GM18505 (cell line): Measurements from ENCODE around the gene OR13C3.

Experiments
- ATAC-seq: cut with Tn5 transposase; IDR thresholded peaks from one replicate; pipeline ENCODE4 v1.9.1; 2021; ENCODE audit not compliant: unreplicated experiment
- POLR2A ChIP-seq: IDR thresholded peaks from 4 replicates; pipeline ENCODE4 v1.6.1; 2011; ENCODE audit warnings: borderline replicate concordance; ENCODE audit not compliant: insufficient read depth, insufficient read length; ENCODE audit errors: extremely low read depth

OR13C3 gene

GRCh38 chr9:104514901-104515300 is 21.8 kb downstream of the OR13C3 start:
- TF ChIP-seq POLR2A: no peak
- ATAC-seq: no peak

DNA sequence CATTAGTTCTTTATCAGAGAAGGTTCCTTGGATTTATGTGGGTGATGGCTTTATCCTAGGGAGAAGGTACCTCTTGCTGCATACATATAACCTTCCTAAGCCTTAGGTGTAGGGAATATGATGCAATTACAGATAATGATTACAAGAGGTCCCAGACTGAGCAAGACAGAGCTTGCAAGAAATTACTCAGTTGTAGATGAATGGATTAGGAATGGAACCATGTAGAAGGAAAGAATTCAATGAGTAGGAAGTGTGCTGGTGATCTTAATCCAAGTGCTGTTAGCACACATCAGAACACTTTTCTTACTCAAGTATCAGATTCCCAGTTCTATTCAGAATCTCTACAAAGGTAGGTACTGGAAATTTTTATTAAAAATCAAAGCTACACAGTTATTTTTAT is 30.1 kb downstream of the OR13C3 start:
- no peak for TF ChIP-seq POLR2A
- no peak for ATAC-seq

DNA sequence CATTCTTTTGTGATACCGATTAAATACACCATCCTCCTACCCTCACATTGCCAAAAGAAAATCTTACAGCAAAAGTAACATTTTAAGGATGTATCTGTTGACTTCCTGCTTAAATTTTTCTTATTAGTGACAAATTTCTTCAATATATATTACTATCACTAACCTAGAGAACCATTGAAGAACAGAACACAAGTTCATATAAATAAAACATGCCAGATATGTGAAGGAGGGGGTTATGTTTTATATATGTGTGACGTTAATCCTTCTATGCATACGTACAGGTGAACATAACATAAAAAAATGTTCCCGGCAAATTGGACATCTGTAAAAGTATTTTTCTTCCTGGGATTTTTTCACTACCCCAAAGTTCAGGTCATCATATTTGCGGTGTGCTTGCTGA is 32.7 kb downstream of the OR13C3 start, which contains the start of gene OR13F1:
OR13F1 (plus strand) TSS at position 301 of the 400 bp plus-strand sequence; CDS start at position 301, 0 bp downstream.
- TF ChIP-seq POLR2A: no peak
- no peak for ATAC-seq

DNA sequence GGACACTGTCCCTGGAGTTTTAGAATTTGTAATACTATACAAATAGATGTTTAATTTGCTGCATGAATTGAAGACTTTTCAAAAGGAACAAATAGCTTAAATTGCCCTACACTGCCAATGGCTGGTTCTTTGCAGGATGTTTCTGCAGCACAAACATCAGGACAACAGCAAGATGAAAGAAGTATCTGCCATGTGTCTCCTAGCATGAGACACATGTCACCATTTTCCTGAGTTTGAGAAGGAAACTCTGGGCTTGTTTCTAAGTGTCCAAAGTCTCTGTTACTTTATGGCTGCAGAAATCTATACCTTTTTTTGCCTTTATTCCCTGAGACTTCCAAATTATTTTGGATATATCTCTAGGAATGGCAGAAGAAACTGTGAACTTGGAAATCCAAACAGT is 33.2 kb downstream of the OR13C3 start:
- TF ChIP-seq POLR2A: no peak

GRCh38 chr9:104494808-104495207 is 41.8 kb downstream of the OR13C3 start:
- ATAC-seq: no peak
- no peak for TF ChIP-seq POLR2A

More for the DNA sequence above, 33.2 kb downstream of the OR13C3 start:
- no peak for ATAC-seq
